IPS DF 4.7 (cell line): ENCODE results near the gene GP5.

ENCODE experiments used
- DNase-seq: peaks from one replicate; pipeline ENCODE4 v3.0.0-alpha.2; 2013; ENCODE audit warnings: low spot score; ENCODE audit errors: extremely low read depth

GP5 gene

GRCh38 chr3:194377708-194378107, 21.4 kb downstream of the GP5 start:
- DNase-seq, result no peak

DNA sequence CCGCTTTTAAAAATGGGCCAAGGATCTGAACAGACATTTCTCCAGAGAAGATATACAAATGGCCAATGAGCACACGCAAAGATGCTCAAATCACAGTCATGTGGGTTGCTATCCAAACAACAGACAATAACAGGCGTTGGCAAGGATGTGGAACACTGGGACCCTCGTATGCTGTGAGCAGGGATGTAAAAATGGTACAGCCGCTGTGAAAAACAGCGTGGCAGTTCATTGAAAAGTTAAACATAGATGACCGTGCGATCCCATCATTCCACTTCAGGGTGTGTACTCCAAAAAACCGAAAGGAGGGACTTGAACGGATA, 22.9 kb downstream of the GP5 start:
- DNase-seq, result no peak

DNA sequence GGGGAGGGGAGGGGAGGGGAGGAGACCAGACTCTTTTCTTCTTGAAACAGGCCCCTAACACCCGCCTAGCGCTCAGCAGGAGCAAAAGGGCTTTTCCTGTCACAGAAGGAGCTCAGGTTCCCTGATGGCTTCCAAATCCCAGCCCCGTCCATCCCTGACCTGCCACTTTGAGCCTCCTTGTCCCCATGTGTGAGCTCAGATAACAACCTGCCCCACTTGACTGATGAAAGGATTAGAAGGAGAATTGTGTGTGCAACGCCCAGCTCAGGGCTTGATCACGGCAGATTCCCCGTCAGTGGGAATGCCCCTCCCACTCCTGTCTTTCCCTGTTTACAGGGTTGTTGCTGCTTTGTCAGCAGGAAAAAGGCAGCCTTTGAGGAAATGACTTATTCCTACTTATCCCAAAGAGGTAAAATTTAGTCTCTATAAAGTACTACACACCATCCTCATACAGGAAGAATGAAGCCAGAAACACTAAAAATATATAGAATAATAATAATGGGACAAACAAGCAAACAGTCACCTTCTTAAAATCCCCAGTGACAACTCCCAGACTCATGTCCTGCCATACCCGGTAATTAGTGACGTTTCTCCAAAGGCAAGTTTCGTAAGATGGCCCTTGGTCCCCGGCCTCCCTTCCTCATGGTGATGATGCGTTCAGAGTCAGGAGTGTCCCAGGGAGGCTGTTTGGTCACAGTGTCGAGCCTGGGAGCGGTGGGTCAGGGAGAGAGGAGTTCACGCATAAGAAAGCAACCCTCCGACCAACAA, 23.4 kb downstream of the GP5 start:
- no peak for DNase-seq

DNA sequence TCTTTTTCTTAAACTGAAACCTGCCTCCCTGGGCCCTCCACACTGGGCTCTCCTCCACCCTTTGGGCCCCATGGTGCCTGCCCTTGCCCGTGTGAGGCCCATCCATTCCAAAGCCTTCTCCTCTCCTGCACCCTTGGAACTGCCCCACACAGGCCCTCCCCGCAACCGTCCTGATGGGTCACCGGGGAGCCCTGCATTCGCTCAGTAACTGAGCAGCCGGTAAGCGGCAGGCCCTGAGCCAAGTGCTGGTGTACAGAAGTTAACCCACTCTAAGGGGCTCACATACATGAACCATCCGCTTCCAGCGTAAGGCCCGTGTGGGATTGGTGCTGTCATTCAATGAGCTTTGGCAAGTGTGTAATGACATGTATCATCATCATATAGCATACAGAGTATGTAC, 24.1 kb downstream of the GP5 start:
- DNase-seq, result no peak

DNA sequence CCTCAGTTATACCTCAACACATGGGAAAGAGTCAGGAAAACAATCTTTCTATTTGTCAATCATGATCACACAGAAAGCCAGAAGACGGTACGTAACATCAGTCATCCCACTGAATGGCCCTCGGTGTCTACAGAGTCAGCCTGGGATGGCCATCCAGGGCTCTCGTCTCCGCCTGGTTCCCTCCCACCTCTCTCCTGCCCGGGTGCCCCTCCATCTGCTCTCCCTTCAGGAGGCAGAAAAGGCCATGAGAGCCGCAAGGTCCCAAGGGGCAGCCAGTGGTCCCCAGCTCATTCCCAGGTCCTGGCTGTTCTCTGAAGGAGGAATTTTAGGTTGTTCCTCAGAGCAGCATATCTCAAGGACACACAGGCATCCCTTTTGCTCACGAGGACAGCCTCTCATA, 25.2 kb downstream of the GP5 start:
- DNase-seq, result no peak

- DNase-seq, result no peak
Measured at GRCh38 chr3:194373028-194373427, 26.0 kb downstream of the GP5 start.

DNA sequence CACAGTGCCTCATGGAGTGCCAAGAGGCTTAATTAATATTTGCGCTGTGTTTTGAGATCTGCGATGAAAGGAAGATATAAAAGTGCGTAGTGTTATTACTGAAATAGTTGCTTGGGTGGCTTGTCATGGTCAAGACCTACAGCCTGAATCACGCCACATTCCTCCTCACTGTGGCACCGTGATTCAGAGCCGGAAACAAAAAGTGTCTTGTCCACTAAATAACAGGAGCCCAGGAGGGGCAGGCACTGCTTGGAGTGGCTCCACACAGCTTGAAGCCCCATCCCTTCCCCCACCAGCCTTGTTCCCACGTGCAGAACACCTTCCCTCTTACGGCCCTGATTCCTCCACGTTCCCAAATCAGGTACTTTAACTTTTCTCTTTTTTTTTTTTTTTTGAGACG, 28.3 kb downstream of the GP5 start:
- no peak for DNase-seq

DNA sequence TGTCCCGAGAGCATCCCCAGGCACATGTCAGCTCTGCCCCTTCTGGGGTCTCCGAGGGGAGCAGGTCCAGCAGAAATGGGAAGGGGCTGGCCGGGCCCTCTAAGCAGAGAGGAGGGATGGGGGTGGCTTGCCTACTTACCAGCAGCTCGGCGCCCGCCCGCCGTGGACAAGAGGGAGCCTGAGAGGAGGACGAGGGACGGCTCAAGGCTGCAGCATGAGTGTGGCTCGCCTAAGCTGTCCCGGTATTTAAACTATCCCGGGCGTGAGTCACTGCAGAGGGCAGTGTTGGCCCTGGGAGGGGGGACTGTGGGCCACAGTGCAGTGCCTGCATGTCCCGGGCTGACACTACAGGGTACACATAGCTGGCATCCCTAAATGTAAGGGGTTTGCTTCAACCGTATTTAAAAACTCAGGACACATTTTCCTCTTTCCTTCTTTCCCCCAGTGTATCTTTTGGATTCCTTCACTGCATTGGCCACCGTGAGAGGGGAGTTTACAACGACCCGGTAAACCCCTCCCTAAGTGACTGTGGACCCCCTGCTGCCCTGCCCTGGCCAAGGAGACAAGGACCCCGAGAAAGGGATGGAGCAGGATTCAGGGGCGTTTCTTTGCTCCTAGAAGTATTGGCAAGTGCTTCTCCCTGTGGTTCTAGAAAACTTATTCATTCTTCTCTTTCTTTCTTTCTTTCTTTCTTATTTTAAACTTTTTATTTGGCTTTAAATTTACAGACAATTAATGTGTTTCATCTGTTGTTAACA, 29.4 kb downstream of the GP5 start, which contains the start of gene LRRC15:
Gene LRRC15, minus strand, starts transcription at position 222 of the 758 bp plus-strand sequence. CDS start 8,700 bp downstream, outside the sequence.
- DNase-seq, result no peak

GRCh38 chr3:194368918-194369317, 30.1 kb downstream of the GP5 start:
- no peak for DNase-seq

GRCh38 chr3:194367992-194368841, 30.8 kb downstream of the GP5 start:
- DNase-seq, result no peak

DNA sequence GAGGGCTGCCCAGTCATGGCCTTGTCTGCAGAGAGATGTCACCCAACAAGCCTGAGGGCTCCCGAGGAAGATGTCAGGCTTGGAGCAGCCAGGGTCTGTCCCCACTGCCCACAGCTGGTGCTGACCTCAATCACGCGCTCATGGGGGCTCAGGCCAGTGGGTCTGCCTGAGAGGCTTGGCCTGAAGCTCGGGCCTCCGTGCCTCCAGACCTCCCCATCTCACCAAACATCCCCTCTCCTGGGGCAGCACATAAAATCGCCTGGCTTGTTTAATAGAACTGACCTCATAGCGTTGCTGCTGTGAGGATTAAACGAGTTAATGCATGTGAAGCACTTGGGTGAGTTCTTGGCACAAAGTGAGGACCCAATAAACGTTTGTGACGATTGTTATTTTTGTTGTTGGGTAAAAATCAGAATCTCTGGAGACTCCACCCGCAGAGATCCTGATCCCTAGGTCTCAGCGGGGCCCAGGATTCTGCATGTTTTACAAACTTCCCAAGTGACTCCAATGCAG, 33.0 kb downstream of the GP5 start:
- DNase-seq, result no peak

DNA sequence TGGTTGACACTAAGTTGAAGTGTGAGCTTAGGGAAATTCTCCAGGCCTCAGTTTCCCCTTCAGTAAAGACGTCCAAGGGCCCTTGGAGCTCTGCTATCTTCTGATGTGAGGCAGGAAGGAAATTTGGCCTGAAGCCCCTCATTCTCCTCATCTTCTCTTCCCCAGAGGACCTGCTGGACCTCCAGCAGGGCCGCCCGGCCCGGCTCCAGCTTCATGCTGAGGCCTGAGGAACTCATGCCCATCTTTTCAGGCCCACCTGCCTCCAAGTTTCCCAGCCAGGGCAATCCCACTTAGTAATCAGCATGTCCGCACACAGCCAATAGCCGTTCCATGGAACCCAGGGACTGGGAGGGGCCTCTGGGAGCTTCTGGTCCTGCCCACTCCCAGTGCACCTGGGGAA, 33.5 kb downstream of the GP5 start:
- DNase-seq, result no peak

DNA sequence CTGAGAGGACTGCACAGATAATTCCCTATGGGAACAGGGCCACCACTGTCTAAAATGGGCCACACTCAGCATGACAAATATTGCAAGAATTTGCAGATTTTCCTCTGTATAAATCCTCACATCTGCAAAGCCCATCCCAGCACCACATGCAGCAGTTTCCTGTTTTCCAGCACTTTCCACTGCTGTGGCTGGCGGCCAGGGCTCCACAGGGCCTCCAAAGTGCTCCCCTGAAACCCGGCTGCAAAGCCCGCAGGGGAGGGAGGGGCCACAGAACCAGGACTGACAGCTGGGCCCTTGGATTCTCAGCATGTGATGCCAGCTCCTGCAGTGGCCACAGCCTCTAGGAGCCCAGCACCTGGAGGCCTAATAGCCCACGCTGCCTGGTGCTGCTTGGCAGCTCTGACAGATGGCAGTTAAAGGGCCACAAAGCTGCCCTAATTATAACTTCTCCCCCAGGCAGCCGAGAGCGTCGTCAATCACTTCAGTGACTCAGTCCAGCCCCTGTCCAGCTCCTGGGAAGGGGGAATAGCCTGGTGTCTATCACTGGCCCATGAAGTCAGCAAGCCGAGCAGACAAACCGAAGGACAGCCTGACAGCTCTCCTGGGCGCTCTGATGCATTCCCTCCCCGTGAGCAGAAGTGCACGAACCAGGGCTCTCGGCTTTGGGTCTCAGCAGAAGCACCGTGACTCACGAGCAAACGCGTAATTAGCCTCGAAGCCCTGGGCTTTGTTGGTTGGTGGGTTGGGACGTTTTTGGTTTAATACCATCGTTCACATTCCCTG, 34.2 kb downstream of the GP5 start:
- no peak for DNase-seq

DNA sequence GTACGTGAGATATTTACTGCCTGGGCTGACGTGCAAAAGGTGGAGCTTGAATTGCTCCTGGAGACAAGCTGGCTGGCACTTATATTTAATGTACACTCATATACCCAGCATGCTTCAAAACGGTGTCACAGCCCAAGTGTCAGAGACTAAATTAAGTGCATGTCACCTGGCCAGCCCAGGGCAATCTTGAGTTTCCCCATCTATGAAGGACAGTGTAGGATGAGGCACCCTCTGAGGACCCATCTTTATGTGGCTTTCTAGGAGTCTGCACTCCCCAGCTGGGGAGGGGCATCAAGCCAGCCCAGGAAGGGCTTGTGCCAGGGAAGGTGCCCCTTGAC, 34.8 kb downstream of the GP5 start:
- DNase-seq, result no peak

DNA sequence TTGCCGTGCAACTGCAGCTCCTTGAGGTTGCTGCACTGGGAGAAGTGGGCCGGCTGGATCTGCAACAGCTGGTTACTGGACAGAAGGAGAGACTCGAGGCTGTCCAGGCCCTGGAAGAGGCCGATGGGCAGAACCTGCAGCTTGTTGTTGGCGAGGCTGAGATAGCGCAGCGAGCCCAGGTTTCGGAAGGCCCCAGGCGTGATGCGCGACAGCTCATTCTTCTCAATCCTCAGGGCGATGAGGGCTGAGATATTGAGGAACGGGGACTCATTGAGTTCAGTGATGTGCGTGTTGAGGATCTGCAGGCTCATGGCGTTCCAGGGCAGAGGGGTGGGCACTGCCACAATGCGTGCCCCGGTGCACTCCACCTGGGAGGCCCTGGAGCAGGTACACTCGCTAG, 38.5 kb downstream of the GP5 start:
- DNase-seq, result no peak

DNA sequence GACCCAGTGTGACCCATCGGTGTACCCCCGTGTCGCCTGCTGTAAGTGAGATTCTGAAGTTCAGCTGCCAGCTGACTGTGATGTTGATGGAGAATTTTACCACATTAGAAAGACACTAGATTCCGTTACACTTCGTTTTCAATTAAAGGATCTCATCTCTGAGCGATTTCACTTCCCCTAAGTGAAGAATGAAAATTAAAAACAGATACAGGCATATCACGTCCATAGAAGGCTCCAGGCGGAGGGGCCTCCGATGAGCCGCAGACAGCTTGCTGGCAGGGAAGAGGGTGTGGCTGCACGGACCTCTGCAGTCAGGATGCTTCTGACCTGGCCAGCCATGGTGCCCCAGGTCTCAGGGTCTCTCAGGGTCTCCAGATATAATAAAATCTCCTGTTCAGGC, 41.4 kb downstream of the GP5 start:
- no peak for DNase-seq

- DNase-seq, result no peak
Measured at GRCh38 chr3:194355379-194355778, 43.7 kb downstream of the GP5 start.

GRCh38 chr3:194354315-194354714, 44.8 kb downstream of the GP5 start:
- no peak for DNase-seq

DNA sequence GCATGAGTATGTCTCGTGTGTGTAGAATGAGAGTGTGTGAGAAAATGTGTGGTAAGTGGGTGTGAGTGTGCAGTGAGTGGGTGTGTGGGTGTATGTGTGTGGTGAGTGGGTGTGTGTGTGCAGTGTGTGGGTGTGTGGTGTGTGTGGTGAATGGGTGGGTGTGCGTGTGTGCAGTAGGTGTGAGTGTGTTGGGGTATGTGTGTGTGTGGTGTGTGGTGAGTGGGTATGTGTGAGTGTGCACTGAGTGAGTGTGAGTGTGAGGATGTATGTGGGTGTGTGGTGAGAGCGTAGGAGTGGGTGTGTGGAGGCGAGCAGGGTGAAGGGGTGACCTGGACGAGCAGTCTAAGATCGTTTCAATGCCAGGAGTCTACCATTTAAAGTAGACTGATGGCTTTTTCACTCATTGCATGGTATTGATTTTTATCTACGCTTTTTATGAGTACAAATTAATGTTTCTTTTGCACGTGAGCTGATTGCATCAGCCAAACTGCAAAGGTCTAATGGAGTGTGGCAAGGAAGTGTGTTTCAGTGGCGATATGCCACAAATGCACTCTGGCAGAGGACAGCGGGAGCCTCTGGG, 46.3 kb downstream of the GP5 start:
- DNase-seq, result no peak

DNA sequence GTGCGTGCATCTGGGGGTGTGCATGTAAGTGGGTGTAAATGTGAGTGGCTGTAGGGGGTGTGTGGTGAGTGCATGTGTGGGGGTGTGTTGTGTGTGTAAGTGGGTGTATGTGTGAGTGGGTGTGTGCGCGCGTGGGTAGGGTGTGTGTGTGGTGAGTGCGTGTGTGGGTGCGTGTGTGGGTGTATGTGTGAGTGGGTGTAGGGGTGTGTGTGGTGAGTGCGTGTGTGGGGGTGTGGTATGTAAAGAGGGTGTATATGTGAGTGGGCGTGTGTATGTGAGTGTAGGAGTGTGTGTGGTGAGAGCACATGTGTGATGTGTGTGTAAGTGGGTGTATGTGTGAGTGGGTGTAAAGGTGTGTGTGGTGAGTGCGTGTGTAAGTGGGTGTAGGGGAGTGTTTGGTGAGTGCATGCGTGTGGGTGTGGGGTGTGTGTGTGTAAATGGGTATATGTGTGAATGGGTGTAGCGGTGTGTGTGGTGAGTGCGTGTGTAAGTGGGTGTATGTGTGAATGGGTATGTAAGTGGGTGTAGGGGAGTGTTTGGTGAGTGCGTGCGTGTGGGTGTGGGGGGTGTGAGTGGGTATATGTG, 47.0 kb downstream of the GP5 start:
- DNase-seq, result no peak
